IPS DF 19.7 (cell line): Measurements from ENCODE around the gene TMEM39A.

Experiments
- DNase-seq: peaks from one replicate; pipeline ENCODE4 v3.0.0-alpha.2; 2013; ENCODE audit warnings: low read depth, low spot score

TMEM39A gene

GRCh38 chr3:119456469-119456868 is 6.9 kb downstream of the TMEM39A start:
- no peak for DNase-seq

- DNase-seq = no peak
These were observed 9.6 kb downstream of the TMEM39A start for GRCh38 chr3:119453822-119454221.

- no peak for DNase-seq
These were observed 18.8 kb downstream of the TMEM39A start for GRCh38 chr3:119444590-119444989.

GRCh38 chr3:119443179-119443578 is 20.2 kb downstream of the TMEM39A start:
- no peak for DNase-seq

- DNase-seq = no peak
These were observed 25.6 kb downstream of the TMEM39A start for GRCh38 chr3:119437691-119438258.

GRCh38 chr3:119436977-119437376 is 26.4 kb downstream of the TMEM39A start:
- DNase-seq = no peak

GRCh38 chr3:119434703-119435102 is 28.7 kb downstream of the TMEM39A start:
- DNase-seq = no peak

- no peak for DNase-seq
These were observed 29.6 kb downstream of the TMEM39A start for GRCh38 chr3:119433613-119434325.

GRCh38 chr3:119428538-119428937 is 34.9 kb downstream of the TMEM39A start:
- DNase-seq = no peak

GRCh38 chr3:119427669-119428068 is 35.7 kb downstream of the TMEM39A start:
- no peak for DNase-seq

GRCh38 chr3:119420196-119420595 is 43.2 kb downstream of the TMEM39A start:
- no peak for DNase-seq

GRCh38 chr3:119418641-119419040 is 44.8 kb downstream of the TMEM39A start:
- no peak for DNase-seq

- no peak for DNase-seq
These were observed 45.5 kb downstream of the TMEM39A start for GRCh38 chr3:119417771-119418512.

- no peak for DNase-seq
These were observed 46.5 kb downstream of the TMEM39A start for GRCh38 chr3:119416873-119417272.

- no peak for DNase-seq
These were observed 49.7 kb downstream of the TMEM39A start for GRCh38 chr3:119413603-119414280.

- no peak for DNase-seq
These were observed 53.6 kb downstream of the TMEM39A start for GRCh38 chr3:119409844-119410243.

- DNase-seq = no peak
These were observed 55.0 kb downstream of the TMEM39A start for GRCh38 chr3:119408243-119408950.

GRCh38 chr3:119405315-119405714 is 58.1 kb downstream of the TMEM39A start:
- DNase-seq = no peak

- no peak for DNase-seq
These were observed 60.2 kb downstream of the TMEM39A start for GRCh38 chr3:119403201-119403600.

GRCh38 chr3:119402791-119403190 is 60.6 kb downstream of the TMEM39A start:
- no peak for DNase-seq
